Measurements from ENCODE around the gene SFXN5. TPM values are rescaled to one million over a fixed set of nuclear protein-coding genes. Genes with fewer than 3 reads are reported as not detected.

The SFXN5 gene
- total RNA-seq, 1 experiment from 2014 or later, result 13.3 TPM

DNA sequence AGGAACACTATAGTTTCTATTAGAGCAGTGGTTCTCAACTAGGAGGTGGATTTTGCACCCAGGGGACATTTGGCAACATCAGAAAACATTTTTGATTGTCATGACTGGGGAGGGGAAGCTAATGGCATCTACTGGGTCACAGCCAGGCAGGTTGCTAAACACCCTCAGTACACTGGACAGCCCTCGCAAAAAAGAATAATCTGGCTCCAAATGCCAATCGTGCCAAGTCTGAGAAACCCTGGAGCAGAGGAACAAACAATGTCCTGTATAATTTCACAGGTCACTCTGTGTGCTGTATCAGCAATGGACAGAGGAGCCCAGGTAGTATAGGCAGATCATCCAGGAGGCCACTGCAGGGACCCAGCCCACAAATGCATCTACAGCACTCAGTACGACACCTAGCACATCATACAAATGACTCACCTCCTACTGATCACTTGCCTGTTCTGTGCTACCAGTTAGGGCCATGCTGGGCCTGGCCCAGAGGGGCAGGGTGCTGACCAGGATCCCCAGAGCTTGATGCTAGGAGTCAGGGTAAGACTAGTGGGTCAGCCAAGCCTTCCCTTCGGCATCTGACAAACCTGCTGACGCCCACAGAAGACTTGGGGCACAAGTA, 37.6 kb downstream of the SFXN5 start:
- DNase-seq (ENCODE audit: low read depth in 1 of 2, low spot score in 2 of 2), result no peak
- Histone ChIP-seq H3K9me3 (replicated peaks) (no peaks in the 10 kb centered on the region), H3K36me3 (peaks cover 3% of the 10 kb centered on the region; the same call in 1 of the 2 replicates), H3K4me3 (no peak overlapping the region), H3K27ac (no peak overlapping the region), H3K4me1 (replicated peaks) (peaks cover 2% of the 10 kb centered on the region; the same call in 1 of the 2 replicates), H3K27me3 (replicated peaks) (no peaks in the 10 kb centered on the region)

DNA sequence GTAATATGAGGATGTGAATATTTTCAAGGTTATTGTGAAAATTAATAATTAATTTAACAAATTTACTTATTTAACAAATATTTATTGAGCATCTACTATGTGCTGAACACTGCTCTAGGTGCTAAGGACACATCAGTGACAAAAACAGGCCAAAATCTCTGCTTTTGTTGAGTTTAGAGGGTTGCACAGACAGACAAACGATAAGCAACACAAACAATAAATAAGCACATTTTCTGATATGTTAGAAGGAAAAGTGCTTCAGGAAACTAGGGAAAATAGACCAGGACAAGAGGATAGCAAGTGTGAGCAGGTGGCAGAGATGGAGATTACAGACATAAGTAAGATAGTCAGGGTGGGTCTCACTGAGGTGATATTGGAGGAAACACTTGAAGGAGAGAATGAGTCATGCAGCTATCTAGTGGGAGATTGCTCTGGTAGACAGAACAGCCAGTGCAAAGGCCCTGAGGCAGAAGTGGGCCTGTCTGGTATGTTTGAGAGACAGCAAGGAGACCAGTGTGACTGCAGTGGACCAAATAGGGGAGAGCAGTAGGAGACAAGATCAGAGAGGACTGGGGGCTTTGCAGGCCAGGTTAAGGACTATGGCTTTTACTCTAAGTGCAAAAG, 38.3 kb downstream of the SFXN5 start:
- Histone ChIP-seq H3K9me3 (replicated peaks) (no peaks in the 10 kb centered on the region), H3K36me3 (peaks cover 3% of the 10 kb centered on the region; the same call in 1 of the 2 replicates), H3K4me3 (no peak overlapping the region), H3K27me3 (replicated peaks) (no peaks in the 10 kb centered on the region), H3K4me1 (replicated peaks) (peaks cover 8% of the 10 kb centered on the region; the same call in 1 of the 2 replicates), H3K27ac (no peak overlapping the region)
- no peak for DNase-seq (ENCODE audit: low read depth in 1 of 2, low spot score in 2 of 2)

DNA sequence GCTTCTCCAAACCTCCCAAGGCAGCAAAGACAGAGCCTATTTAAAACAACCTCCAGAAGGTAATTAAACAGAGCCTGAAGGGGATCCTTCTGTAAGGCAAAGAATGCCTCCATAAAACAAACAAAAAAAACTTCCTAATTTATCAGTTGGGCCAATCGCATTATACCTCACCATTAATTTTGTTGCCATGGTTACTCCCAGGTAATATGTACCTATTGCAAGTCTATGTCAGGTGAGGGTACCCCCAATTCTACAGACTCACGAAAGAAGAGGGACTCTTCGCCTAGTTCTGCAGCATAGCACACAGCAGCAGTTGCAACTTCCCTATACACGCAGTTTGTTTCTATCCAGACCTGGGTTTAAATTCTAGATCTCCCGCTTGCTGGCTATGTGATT, 38.8 kb downstream of the SFXN5 start:
- Histone ChIP-seq H3K36me3 (peaks cover 5% of the 10 kb centered on the region), H3K4me3 (no peak overlapping the region), H3K9me3 (replicated peaks) (no peaks in the 10 kb centered on the region), H3K27ac (no peak overlapping the region), H3K4me1 (replicated peaks) (peaks cover 10% of the 10 kb centered on the region; the same call in 1 of the 2 replicates), H3K27me3 (replicated peaks) (no peaks in the 10 kb centered on the region)
- no peak for DNase-seq (ENCODE audit: low read depth in 1 of 2, low spot score in 2 of 2)

DNA sequence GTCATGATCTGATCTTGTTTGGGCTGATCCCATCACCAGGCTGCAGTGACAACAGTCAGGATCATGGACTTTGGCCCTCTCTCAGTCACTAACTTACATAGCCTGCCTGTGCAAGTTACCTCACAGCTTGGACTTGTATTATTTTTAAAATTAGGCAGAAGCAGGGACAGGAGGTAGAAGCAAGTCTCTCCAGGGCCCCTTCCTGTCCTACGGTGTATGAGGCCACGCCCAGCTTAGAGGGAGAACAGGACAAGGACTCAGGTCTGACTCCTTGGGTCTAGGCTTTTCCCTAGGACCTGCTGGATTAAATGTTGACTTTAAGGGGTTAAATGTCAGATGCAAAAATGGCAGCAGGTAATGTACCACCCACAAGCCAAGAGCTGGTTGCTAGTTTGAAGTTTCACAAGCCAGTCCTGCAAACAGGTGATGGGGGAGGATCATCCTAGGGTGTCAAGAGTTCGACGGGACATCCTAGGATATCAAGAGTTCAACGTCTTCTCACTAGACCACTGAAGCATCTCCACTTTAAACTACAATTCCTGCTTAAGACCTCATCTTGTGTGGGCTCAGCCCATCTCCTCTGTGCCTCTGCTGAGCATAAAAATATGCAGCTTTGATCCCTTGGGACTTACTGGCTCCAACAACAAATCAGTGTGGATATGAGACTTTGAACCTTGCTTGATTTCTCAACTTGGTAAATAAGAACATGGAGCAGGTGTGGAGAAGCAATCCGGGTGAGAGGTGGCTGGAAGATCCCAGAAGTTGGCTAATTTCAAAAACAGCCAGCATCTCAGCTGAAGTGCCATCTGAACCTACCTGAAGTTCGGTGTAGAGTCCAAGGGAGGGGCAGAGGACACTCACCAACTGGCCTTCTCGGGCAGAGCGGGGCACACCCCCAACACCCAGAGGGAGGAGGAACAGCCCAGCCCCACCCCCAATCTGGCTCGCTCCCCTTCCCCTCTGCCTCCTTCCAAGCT, 39.5 kb downstream of the SFXN5 start:
- DNase-seq (ENCODE audit: low read depth in 1 of 2, low spot score in 2 of 2), result no peak
- H3K4me1 ChIP-seq (replicated peaks), result peaks cover 10% of the 10 kb centered on the region; the same call in 1 of the 2 replicates
- H3K9me3 ChIP-seq (replicated peaks), result no peaks in the 10 kb centered on the region
- H3K36me3 ChIP-seq, result peaks cover 6% of the 10 kb centered on the region
- no peak overlapping the region for H3K27ac ChIP-seq
- H3K27me3 ChIP-seq (replicated peaks), result no peaks in the 10 kb centered on the region
- H3K4me3 ChIP-seq, result no peak overlapping the region

DNA sequence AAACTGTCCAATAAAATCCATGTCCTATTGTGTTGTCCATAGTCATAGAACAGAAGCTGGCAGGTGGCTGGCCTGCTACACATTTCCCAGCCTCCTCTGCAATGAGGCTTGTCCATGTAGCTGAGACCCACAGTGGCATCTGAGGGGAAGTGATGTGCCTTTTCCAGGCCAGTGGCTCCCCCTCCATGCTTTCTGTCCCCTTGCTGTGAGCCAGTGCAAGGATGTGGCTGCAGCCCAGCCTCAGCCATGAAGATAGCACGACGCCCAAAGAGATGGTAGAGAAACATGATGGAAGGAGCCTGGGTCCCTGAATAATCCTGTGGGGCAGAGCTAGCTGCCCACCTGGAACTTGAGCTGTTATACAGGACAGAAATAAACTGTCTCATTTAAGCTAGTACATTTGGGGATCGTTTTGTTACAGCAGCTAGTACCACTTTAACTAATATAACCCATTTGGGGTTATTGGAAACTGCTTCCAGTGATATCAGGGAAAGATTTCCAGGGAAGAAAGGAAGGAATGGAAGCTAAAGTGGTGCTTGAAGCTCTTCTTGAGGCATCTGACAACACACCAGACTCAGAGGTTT, 40.3 kb downstream of the SFXN5 start:
- Histone ChIP-seq H3K4me3 (no peak overlapping the region), H3K4me1 (replicated peaks) (peaks cover 10% of the 10 kb centered on the region; the same call in 1 of the 2 replicates), H3K27ac (no peak overlapping the region), H3K27me3 (replicated peaks) (no peaks in the 10 kb centered on the region), H3K36me3 (peaks cover 6% of the 10 kb centered on the region), H3K9me3 (replicated peaks) (no peaks in the 10 kb centered on the region)
- no peak for DNase-seq (ENCODE audit: low read depth in 1 of 2, low spot score in 2 of 2)

DNA sequence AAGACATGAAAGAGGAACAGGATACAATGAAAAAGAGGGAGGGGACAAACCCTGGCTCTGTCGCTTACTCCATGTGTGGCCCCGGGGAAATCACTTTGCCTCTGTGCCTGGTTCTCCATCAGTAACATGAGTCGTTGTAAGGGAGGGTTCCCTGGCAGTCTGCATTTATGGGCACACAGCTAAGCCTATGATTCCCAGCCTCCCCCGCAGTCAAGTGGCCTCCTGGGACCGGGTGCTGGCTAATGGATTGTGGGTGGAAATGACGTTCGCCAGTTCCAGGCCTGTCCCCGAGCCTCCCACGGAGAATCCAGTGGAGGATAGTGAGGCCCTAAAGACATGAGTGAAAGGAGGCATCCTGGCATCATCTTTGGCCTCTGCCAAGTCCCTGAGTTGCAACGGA, 42.7 kb downstream of the SFXN5 start:
- H3K36me3 ChIP-seq, result peaks cover 6% of the 10 kb centered on the region; the same call in 1 of the 2 replicates
- peaks cover 10% of the 10 kb centered on the region; the same call in 1 of the 2 replicates for H3K4me1 ChIP-seq (replicated peaks)
- H3K27me3 ChIP-seq (replicated peaks), result no peaks in the 10 kb centered on the region
- no peak for DNase-seq (ENCODE audit: low read depth in 1 of 2, low spot score in 2 of 2)
- H3K27ac ChIP-seq, result no peak overlapping the region
- no peak overlapping the region for H3K4me3 ChIP-seq
- no peaks in the 10 kb centered on the region for H3K9me3 ChIP-seq (replicated peaks)

DNA sequence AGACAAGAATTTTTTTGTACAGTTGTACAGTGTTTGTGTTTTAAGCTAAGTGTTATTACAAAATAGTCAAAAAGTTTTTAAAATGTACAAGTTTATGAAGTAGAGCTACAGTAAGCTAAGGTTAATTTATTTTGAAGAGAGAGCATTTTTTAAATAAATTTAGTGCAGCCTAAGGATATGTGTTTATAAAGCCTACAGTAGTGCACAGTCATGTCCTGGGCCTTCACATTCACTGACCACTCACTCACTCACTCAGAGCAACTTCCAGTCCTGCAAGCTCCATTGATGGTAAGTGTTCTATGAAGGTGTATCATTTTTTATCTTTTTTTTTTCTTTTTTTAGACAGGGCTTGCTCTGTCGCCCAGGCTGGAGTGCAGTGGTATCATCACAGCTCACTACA, 44.2 kb downstream of the SFXN5 start:
- Histone ChIP-seq H3K27ac (no peak overlapping the region), H3K4me3 (no peak overlapping the region), H3K9me3 (replicated peaks) (no peaks in the 10 kb centered on the region), H3K4me1 (replicated peaks) (peaks cover 10% of the 10 kb centered on the region; the same call in 1 of the 2 replicates), H3K36me3 (peaks cover 6% of the 10 kb centered on the region; the same call in 1 of the 2 replicates), H3K27me3 (replicated peaks) (no peaks in the 10 kb centered on the region)
- no peak for DNase-seq (ENCODE audit: low read depth in 1 of 2, low spot score in 2 of 2)

DNA sequence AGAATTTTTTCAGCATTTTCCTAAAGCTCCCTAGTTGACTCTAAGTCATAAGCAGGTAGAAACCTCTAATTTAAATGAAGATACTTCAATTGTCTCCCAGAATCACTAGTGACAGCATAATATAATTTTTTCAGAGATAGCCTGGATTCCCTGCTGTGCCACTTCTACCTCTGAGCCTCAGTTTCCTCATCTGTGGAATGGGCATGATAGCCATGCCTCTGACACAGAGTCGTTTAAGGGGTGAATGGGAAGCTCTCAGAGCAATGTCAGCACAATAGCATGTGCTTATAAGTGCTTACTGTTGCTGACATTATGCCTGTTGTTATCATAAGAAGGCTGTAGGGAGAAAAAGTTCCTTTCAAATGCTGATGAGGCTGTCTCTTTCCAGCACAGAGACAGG, 48.0 kb downstream of the SFXN5 start:
- H3K4me1 ChIP-seq (replicated peaks), result peaks cover 19% of the 10 kb centered on the region
- no peaks in the 10 kb centered on the region for H3K27me3 ChIP-seq (replicated peaks)
- H3K9me3 ChIP-seq (replicated peaks), result no peaks in the 10 kb centered on the region
- DNase-seq (ENCODE audit: low read depth in 1 of 2, low spot score in 2 of 2), result no peak
- H3K4me3 ChIP-seq, result no peak overlapping the region
- H3K27ac ChIP-seq, result no peak overlapping the region
- H3K36me3 ChIP-seq, result peaks cover 11% of the 10 kb centered on the region; the same call in 1 of the 2 replicates

DNA sequence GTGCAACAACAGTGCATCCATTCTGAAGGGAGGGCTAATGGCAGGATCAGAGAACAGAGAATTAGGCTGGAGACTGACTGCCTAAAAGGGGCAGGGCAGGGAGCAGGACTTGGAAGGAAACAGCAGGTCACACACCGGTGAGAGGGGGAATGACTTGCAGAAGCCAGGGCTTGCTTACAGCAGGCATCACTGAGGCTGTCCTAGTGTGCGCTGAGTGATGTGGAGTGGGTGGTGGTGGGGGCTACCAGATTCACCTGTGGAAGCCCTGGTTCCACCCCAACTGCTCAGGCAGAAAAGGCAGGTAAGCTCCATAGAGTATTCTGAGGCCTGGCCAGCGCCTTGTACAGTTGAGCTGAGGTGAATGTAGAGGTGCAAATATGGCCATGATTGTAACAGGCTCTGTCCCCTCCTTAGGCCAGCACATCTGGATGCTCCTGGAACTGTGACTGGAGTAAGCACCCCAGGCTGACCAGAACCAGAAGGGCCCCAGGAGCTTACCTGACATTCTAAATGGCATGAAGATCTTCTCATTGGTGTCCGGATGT, 49.4 kb downstream of the SFXN5 start:
- Histone ChIP-seq H3K27me3 (replicated peaks) (no peaks in the 10 kb centered on the region), H3K27ac (no peak overlapping the region), H3K4me3 (no peak overlapping the region), H3K36me3 (peaks cover 4% of the 10 kb centered on the region; the same call in 1 of the 2 replicates), H3K4me1 (replicated peaks) (peaks cover 25% of the 10 kb centered on the region), H3K9me3 (replicated peaks) (no peaks in the 10 kb centered on the region)
- no peak for DNase-seq (ENCODE audit: low read depth in 1 of 2, low spot score in 2 of 2)

DNA sequence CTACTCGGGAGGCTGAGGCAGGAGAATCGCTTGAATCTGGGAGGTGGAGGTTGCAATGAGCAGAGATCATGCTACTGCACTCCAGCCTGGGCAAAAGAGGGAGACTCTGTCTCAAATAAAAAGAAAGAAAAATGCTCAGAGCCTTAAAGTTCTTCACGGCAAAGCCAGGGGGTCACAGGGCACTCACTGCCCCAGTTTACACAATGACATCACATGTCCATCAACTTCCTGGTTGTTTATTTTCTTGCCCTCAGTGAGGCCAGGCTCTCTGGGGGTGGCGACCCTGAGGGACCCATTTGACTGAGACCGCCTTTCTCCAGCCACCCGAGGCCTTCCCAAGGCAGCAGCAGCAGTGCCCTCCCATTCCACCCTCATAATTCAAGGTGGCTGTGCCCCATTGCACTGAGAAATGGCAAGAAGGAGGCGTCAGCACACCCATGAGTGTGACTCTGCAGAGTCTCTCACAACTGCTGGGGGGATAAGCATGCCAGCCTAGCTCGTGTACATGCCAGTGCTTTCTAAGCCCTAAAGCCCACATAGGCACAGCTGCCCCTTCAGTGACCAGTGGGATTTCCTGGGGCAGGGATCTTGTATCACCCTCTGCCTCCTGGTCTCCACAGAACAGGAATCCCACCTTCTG, 50.0 kb downstream of the SFXN5 start:
- no peaks in the 10 kb centered on the region for H3K9me3 ChIP-seq (replicated peaks)
- no peaks in the 10 kb centered on the region for H3K27me3 ChIP-seq (replicated peaks)
- no peak overlapping the region for H3K27ac ChIP-seq
- no peak for DNase-seq (ENCODE audit: low read depth in 1 of 2, low spot score in 2 of 2)
- peaks cover 4% of the 10 kb centered on the region; the same call in 1 of the 2 replicates for H3K36me3 ChIP-seq
- H3K4me3 ChIP-seq, result no peak overlapping the region
- peaks cover 25% of the 10 kb centered on the region for H3K4me1 ChIP-seq (replicated peaks)

DNA sequence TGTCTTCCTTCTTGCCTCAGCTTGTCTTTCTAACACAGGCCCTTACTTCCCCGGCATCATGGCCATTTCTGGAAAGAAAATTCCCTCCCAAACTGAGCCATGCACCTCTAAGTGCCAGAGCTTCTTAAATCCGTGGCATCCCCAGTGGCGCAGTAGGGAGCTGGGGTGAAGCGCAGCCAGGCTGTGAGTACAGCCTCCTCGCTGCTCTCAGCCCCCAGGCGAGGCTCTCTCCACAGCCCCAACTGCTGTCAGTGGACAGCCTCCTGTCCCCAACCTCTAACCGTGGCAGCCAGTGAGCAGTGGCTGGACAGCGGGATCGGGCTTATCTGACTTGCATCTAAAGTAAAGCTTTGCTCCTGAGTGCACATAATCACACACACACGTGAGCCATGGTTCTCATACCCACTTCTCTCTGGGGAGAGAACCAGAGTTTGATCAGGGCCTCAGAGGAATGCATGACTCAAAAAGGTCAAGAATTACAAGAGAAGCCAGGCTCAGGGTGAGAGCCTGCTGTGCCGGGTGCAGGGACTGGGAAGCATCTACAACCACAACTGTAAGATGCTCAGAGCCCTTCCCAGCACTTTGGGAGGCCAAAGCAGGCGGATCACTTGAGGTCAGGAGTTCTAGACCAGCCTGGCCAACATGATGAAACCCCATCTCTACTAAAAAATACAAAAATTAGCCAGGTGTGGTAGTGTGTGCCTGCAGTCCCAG, 50.7 kb downstream of the SFXN5 start:
- H3K4me1 ChIP-seq (replicated peaks), result peaks cover 25% of the 10 kb centered on the region
- peak in 1 of 2 experiments; percentile 10 for DNase-seq (ENCODE audit: low read depth in 1 of 2, low spot score in 2 of 2)
- no peaks in the 10 kb centered on the region for H3K27me3 ChIP-seq (replicated peaks)
- H3K36me3 ChIP-seq, result peaks cover 4% of the 10 kb centered on the region; the same call in 1 of the 2 replicates
- H3K4me3 ChIP-seq, result no peak overlapping the region
- no peaks in the 10 kb centered on the region for H3K9me3 ChIP-seq (replicated peaks)
- no peak overlapping the region for H3K27ac ChIP-seq

DNA sequence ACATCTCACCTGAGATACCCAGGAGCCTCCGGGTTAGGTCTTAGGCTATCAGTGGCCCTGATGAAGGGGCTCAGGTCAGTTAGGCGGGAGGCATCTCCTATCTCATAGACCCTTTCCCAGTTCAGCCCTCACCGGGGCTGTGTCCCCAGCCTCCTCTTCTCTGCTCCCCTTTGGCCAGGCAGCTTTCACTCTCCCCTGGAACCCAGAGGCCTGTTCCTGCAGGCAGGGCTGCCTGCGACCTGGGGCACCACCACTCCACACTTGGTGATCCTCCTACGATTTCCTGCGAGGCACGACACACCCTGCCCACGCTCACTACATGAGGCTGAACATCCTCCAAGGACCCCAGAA, 51.2 kb downstream of the SFXN5 start:
- no peak overlapping the region for H3K27ac ChIP-seq
- H3K4me1 ChIP-seq (replicated peaks), result peaks cover 25% of the 10 kb centered on the region
- no peak for DNase-seq (ENCODE audit: low read depth in 1 of 2, low spot score in 2 of 2)
- no peaks in the 10 kb centered on the region for H3K27me3 ChIP-seq (replicated peaks)
- H3K4me3 ChIP-seq, result no peak overlapping the region
- H3K36me3 ChIP-seq, result peaks cover 4% of the 10 kb centered on the region; the same call in 1 of the 2 replicates
- no peaks in the 10 kb centered on the region for H3K9me3 ChIP-seq (replicated peaks)
